CD1c-positive myeloid dendritic cell (primary cell): Measurements from ENCODE around the gene NNMT.

ENCODE experiments used
- DNase-seq: peaks from one replicate; pipeline ENCODE4 v3.0.0-alpha.2; 2016; ENCODE audit errors: extremely low spot score

The NNMT gene

GRCh38 chr11:114348200-114349191 is 52.3 kb downstream of the NNMT start:
- DNase-seq, result peak; percentile 62

- no peak for DNase-seq
Measured at GRCh38 chr11:114350022-114350421, 53.8 kb downstream of the NNMT start.

DNA sequence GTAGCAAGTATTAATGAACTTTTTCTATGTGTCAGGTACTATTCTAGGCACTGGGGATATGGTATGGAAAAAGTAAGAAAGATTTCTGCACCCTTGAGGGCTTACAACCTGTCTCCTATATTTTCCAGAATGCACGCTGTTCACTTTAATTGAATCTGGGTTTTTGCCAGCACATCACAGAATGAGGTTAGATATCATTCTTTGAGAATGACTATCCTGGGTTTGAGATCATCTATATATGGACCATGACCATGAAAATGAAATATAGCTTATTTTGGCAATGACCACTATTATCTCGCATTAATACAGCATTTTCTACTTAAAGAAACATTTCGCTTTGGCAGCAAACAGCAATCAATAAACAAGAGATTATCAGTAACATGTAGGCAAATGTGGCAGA is 57.2 kb downstream of the NNMT start:
- no peak for DNase-seq

GRCh38 chr11:114354076-114354475 is 57.9 kb downstream of the NNMT start:
- no peak for DNase-seq

DNA sequence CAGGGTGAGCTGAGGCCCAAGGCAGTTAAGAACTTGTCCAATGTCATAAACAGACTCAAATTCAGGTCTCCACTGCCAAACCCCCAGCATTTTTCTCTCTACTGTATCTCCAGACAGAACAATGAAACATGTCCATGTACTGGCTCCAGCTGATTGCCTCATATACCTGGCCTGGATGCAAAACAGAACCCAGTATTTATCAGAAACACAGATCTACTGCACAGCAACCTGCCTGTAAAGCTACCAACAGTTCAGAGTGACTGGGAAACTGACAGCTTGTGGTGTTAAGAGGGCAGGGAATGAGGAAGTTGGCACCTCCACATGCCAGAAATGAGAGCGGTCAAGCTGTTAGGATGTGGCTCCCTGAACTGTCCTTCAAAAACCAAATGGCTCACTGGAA is 62.5 kb downstream of the NNMT start:
- DNase-seq, result no peak

DNA sequence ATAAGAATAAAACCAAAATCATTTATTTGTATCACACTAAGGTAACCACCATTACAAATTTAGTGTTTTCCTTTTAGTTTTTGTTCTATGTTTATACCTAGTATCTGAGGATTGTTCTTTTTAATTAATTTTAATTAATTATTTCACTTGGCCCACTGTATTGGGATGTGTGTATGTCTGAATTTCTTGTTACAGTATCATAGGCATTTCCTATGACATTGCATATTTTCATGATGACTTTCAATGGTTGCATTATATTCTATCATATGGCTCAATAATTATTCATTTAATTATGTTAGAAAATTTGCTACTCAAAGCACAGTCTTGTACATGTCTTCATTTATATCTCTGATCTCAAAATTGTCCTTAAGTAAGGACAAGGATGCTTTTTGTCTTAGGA is 63.1 kb downstream of the NNMT start:
- DNase-seq, result no peak

- no peak for DNase-seq
Measured at GRCh38 chr11:114362326-114362725, 66.1 kb downstream of the NNMT start.

DNA sequence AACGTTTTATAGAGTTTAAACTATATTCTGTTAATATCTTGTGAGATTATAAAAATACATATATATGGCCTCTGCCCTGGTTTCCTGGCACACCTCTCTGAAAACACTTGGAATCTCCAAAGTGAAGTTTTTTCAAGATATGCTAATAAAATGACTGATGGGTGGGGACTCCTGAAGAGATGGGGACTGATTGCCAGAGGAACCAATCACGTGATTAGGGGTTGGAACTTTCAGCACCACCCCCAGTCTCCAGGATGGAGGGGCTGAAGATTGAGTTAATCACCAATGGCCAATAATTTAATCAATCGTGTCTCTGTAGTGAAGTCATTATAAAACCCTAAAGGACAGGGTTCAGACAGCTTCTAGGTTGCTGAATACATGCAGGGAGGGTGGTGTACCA is 66.8 kb downstream of the NNMT start:
- DNase-seq, result no peak
